ENCODE data around the gene PPM1D.
"Not testable (repeated sequence)": the region's sequence is repeated elsewhere in the genome, so short reads cannot be mapped to it uniquely, and the experiment has no call there.

PPM1D gene

DNA sequence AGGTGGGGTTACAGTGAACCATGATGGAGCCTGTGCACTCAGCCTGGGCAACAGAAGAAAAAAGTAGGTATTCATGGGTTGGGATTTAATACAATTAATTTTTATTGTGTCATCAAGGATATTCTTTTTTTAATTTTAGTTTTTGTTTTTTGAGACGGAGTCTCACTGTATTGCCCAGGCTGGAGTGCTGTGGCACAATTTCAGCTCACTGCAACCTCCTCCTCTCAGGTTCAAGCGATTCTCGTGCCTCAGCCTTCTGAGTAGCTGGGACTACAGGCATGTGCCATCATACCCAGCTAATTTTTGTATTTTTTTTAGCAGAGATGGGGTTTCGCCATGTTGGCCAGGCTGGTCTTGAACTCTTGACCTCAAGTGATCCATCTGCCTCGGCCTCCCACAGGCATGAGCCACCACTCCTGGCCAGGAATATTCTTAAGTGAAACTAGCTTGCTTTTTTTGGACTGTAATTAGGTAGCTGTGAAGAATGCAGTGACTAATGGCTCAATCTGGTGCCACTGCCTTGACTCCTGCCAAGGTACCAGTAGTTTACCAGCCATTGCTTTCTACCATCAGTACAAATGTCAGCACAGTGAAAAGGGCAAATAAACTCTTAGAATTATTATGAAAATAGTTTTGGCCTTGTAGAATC lies 4.8 kb downstream of the PPM1D start:
- Histone ChIP-seq H3K27me3 (no peaks in the 10 kb centered on the region), H3K9me3 (peaks cover 17% of the 10 kb centered on the region), H3K4me3 (no peak overlapping the region), H3K27ac (no peak overlapping the region), H3K9ac (no peak overlapping the region), H4K20me1 (peaks cover 94% of the 10 kb centered on the region), H3K4me1 (peaks cover 16% of the 10 kb centered on the region), H3K36me3 (peaks cover 25% of the 10 kb centered on the region), H3K4me2 (no peak overlapping the region)
- TF ChIP-seq Cebpa-rat (IDR thresholded peaks at IDR 0.05): no peak

DNA sequence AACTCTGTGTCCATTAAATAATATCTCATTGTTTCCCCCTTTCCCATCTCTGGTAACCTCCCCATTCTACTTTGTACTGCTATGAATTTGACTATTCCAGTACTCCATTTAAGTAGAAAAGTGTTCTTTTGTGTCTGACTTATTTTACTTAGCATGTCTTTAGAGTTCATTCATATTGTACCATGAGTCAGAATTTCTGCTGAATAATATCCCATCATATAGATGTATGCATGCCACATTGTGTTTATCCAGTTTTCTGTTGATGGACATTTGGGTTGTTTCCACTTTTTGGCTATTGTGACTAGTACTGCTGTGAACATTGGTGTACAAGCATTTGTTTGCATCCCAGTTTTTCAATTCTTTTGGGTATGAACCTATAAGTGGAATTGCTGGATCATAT lies 6.0 kb downstream of the PPM1D start:
- peaks cover 19% of the 10 kb centered on the region for H3K9me3 ChIP-seq
- peaks cover 28% of the 10 kb centered on the region for H3K36me3 ChIP-seq
- no peak overlapping the region for H3K4me3 ChIP-seq
- peaks cover 16% of the 10 kb centered on the region for H3K4me1 ChIP-seq
- no peak overlapping the region for H3K27ac ChIP-seq
- no peak overlapping the region for H3K4me2 ChIP-seq
- no peak overlapping the region for H3K9ac ChIP-seq
- H3K27me3 ChIP-seq: no peaks in the 10 kb centered on the region
- peaks cover 99% of the 10 kb centered on the region for H4K20me1 ChIP-seq
- no peak for TF ChIP-seq Cebpa-rat (IDR thresholded peaks at IDR 0.05)

DNA sequence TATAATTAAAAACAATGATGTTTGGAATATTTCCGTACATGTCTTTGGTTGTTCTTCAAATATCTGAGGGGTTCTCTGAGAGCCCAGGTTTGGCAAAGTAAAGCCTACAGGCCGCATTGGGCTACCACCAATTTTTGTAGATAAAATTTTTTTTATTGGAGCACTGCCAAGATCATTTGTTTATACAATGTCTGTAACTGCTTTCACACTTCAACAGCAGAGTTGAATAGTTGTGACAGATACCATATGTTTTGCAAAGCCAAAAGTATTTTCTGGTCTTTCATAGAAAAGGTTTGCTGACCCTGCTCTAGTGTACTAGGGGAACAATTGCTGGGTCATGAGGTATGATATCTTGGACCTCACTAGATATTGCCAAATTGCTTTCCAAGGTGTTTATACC lies 10.5 kb downstream of the PPM1D start:
- no peak overlapping the region for H3K27ac ChIP-seq
- H3K4me2 ChIP-seq: no peak overlapping the region
- peaks cover 28% of the 10 kb centered on the region for H3K9me3 ChIP-seq
- no peak overlapping the region for H3K9ac ChIP-seq
- H3K4me3 ChIP-seq: no peak overlapping the region
- H4K20me1 ChIP-seq: peaks cover 99% of the 10 kb centered on the region
- H3K36me3 ChIP-seq: peaks cover 45% of the 10 kb centered on the region
- H3K27me3 ChIP-seq: no peaks in the 10 kb centered on the region
- no peaks in the 10 kb centered on the region for H3K4me1 ChIP-seq
- no peak for TF ChIP-seq Cebpa-rat (IDR thresholded peaks at IDR 0.05)

DNA sequence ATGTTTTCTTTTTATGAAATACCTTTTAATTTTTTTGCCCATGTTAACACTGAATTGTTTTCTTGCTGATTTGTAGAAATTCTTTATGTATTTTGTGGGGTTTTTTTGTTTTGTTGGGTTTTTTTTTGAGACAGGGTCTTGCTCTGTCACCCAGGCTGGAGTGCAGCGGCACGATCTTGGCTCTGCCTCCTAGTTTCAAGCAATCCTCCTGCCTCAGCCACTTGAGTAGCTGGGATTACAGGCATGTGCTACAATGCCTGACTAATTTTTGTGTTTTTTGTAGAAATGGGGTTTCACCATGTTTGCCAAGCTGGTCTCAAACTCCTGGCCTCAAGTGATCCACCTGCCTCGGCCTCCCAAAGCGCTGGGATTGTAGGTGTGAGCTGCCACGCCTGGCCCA lies 11.3 kb downstream of the PPM1D start:
- H3K4me2 ChIP-seq, H3K4me1 ChIP-seq, H3K4me3 ChIP-seq, H3K27me3 ChIP-seq, H3K27ac ChIP-seq, H3K9ac ChIP-seq: not testable (repeated sequence)
- Histone ChIP-seq H4K20me1 (peaks cover 99% of the 10 kb centered on the region), H3K9me3 (peaks cover 28% of the 10 kb centered on the region), H3K36me3 (peaks cover 53% of the 10 kb centered on the region)

DNA sequence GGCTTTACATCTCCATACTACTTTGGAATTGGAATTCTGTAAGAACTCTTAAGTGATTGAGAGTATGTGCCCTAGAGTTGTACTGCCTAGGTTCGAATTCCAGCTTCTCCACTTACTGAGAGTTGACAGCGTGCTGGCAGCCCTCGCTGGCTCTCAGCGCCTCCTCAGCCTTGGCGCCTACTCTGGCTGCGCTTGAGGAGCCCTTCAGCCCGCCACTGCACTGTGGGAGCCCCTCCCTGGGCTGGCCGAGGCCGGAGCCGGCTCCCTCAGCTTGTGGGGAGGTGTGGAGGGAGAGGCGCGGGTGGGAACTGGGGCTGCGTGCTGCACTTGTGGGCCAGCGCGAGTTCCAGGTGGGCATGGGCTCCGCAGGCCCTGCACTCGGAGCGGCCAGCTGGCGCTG lies 13.3 kb downstream of the PPM1D start:
- no peak for TF ChIP-seq Cebpa-rat (IDR thresholded peaks at IDR 0.05)

DNA sequence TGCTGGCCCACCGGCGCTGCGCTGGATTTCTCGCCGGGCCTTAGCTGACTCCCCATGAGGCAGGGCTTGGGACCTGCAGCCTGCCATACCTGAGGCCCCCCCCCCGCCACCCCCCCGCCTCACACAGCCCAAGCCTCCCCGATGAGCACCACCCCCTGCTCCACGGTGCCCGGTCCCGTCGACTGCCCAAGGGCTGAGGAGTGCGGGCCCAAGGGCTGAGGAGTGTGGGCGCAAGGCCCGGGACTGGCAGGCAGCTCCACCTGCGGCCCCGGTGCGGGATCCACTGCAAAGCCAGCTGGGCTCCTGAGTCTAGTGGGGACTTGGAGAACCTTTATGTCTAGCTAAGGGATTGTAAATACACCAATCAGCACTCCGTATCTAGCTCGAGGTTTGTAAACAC lies 13.8 kb downstream of the PPM1D start:
- H4K20me1 ChIP-seq: peaks cover 99% of the 10 kb centered on the region
- not testable (repeated sequence) for H3K9ac ChIP-seq, H3K4me1 ChIP-seq, H3K4me2 ChIP-seq, H3K4me3 ChIP-seq, H3K27ac ChIP-seq, H3K27me3 ChIP-seq
- peaks cover 18% of the 10 kb centered on the region for H3K9me3 ChIP-seq
- H3K36me3 ChIP-seq: peaks cover 63% of the 10 kb centered on the region

More for the DNA sequence above, 13.3 kb downstream of the PPM1D start:
- no peak overlapping the region for H3K4me2 ChIP-seq
- peaks cover 99% of the 10 kb centered on the region for H4K20me1 ChIP-seq
- H3K9ac ChIP-seq: no peak overlapping the region
- no peak overlapping the region for H3K27ac ChIP-seq
- peaks cover 21% of the 10 kb centered on the region for H3K9me3 ChIP-seq
- H3K27me3 ChIP-seq: no peaks in the 10 kb centered on the region
- peaks cover 67% of the 10 kb centered on the region for H3K36me3 ChIP-seq
- no peaks in the 10 kb centered on the region for H3K4me1 ChIP-seq
- no peak overlapping the region for H3K4me3 ChIP-seq

DNA sequence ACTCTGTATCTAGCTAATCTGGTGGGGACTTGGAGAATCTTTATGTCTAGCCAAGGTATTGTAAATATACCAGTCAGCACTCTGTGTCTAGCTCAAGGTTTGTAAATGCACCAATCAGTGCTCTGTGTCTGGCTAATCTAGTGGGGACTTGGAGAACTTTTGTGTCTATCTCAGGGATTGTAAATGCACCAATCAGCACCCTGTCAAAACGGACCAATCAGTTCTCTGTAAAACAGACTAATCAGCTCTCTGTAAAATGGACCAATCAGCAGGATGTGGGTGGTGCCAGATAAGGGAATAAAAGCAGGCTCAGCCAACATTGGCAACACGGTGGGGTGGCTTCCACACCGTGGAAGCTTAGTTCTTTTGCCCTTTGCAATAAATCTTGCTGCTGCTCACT lies 14.3 kb downstream of the PPM1D start:
- H3K27ac ChIP-seq, H3K4me2 ChIP-seq, H3K4me1 ChIP-seq, H3K4me3 ChIP-seq, H3K27me3 ChIP-seq, H3K9ac ChIP-seq: not testable (repeated sequence)
- Histone ChIP-seq H4K20me1 (peaks cover 100% of the 10 kb centered on the region), H3K9me3 (peaks cover 14% of the 10 kb centered on the region), H3K36me3 (peaks cover 59% of the 10 kb centered on the region)

DNA sequence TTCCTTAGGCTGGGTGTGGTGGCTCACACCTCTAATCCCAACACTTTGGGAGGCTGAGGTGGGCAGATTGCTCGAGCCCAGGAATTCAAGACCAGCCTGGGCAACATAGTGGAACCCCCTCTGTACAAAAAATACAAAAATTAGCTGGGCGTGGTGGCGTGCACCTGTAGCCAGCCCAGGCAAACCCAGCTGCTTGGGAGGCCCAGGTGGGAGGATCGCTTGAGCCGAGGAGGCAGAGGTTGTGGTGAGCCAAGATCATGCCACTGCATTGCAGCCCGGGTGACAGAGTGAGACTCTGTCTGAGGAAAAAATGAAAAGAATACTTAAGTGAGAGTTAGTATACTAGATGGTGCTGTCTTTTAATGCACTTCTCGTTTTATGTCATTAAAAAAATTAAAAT lies 15.1 kb downstream of the PPM1D start:
- Histone ChIP-seq H3K9ac (no peak overlapping the region), H3K4me2 (no peak overlapping the region), H3K9me3 (peaks cover 9% of the 10 kb centered on the region; the same call in 1 of the 2 replicates), H4K20me1 (peaks cover 100% of the 10 kb centered on the region), H3K4me3 (no peak overlapping the region), H3K36me3 (peaks cover 58% of the 10 kb centered on the region), H3K27ac (no peak overlapping the region), H3K4me1 (no peaks in the 10 kb centered on the region), H3K27me3 (no peaks in the 10 kb centered on the region)
- no peak for TF ChIP-seq Cebpa-rat (IDR thresholded peaks at IDR 0.05)

DNA sequence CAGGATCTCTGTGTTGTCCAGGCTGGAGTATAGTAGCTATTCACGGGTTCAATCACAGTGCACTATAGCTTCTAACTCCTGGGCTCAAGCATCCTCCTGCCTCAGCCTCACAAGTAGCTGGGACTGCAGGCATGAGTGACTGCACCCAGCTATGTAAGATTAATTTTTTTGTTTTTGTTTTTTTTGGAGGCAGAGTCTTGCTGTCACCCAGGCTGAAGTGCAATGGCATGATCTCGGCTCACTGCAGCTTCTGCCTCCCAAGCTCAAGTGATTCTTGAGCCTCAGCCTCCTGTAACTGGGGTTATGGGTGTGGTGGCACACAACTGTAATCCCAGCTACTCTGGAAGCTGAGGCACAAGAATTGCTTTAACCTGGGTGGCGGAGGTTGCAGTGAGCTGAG lies 15.8 kb downstream of the PPM1D start:
- Histone ChIP-seq H4K20me1 (peaks cover 100% of the 10 kb centered on the region), H3K4me3 (no peak overlapping the region), H3K27me3 (no peaks in the 10 kb centered on the region), H3K9me3 (peaks cover 9% of the 10 kb centered on the region; the same call in 1 of the 2 replicates), H3K4me2 (no peak overlapping the region), H3K27ac (no peak overlapping the region), H3K36me3 (peaks cover 58% of the 10 kb centered on the region), H3K9ac (no peak overlapping the region), H3K4me1 (no peaks in the 10 kb centered on the region)
- TF ChIP-seq Cebpa-rat (IDR thresholded peaks at IDR 0.05): no peak

DNA sequence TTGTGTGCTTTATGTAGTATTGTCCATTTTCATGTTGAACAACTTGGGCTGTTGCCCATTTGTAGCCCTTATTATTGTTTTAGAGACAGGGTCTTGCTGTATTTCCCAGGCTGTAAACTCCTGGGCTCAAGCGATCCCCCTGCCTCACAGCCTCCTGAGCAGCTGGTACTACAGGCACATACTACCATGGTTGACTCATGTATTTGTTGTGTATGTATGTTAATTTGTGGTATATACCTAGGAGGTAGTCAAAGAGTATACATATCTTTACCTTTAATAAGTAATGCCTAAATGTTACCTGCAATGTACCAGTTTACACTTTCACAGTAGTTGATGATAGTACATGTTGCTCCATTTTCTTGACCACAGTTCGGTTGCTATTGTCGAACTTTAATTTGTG lies 18.1 kb downstream of the PPM1D start:
- peaks cover 57% of the 10 kb centered on the region for H3K36me3 ChIP-seq
- H4K20me1 ChIP-seq: peaks cover 100% of the 10 kb centered on the region

More for the DNA sequence above, 18.1 kb downstream of the PPM1D start:
- Histone ChIP-seq H3K27me3 (no peaks in the 10 kb centered on the region), H3K9me3 (peaks cover 5% of the 10 kb centered on the region; the same call in 1 of the 2 replicates), H3K4me2 (no peak overlapping the region), H3K4me3 (no peak overlapping the region), H3K9ac (no peak overlapping the region), H3K4me1 (no peaks in the 10 kb centered on the region), H3K27ac (no peak overlapping the region)
- no peak for TF ChIP-seq Cebpa-rat (IDR thresholded peaks at IDR 0.05)

Data from BLaER1 (cell line).